Activated CD4-positive, alpha-beta T cell treated with anti-CD3 and anti-CD28 coated beads for 4 hours (primary cell): ENCODE data around the gene SLC27A1.
"Not testable (repeated sequence)": the region's sequence is repeated elsewhere in the genome, so short reads cannot be mapped to it uniquely, and the experiment has no call there.

ENCODE experiments used
- DNase-seq, 2 donors: peaks; one replicate each; pipeline ENCODE4 v3.0.0-alpha.2; 2020

Gene SLC27A1

DNA sequence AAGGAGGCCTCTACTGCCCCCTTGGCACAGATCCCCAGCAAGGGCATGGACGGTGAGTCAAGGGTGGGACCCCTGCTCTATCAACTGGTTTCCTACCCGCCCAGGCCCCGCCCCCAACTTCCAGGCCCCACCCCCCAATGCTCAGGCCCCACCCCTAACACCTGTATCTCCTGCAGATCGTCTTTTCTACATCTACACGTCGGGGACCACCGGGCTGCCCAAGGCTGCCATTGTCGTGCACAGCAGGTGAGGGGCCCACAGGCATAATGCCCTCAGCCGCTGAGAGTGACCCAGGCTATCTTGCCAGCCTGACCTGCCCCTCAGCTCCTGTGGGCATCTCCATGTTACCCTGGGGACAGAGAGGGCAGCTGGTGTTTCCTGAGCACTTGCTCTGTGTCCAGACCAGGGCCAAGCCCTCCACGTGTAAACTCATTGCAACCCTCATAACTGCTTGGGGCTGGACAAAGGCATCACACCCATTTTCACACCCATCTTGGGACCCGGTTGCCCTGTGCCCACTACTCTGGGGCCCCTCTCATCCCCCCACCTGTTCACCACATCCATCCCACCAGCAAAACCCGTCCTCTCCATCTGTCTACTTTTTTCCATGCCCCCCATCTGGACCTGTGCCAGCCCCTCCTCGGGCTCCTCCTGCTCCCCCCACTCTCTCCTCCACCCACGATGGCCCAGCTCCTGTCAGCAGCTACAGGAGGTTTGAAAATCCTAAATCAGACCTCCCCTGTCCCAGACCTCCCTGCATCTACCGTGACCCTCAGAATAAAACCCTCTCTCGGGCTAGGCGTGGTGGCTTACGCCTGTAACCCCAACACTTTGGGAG is 17.2 kb downstream of the SLC27A1 start:
- DNase-seq: no peak

- DNase-seq: peak; percentile 72
Observed at GRCh38 chr19:17488593-17489391, 18.5 kb downstream of the SLC27A1 start.

GRCh38 chr19:17489392-17490030 is 19.2 kb downstream of the SLC27A1 start:
- no peak for DNase-seq

- no peak for DNase-seq
Observed at GRCh38 chr19:17490411-17490810, 20.1 kb downstream of the SLC27A1 start.

- no peak for DNase-seq
Observed at GRCh38 chr19:17491287-17491686, 21.0 kb downstream of the SLC27A1 start.

GRCh38 chr19:17495639-17496296 is 25.4 kb downstream of the SLC27A1 start:
- DNase-seq: no peak

DNA sequence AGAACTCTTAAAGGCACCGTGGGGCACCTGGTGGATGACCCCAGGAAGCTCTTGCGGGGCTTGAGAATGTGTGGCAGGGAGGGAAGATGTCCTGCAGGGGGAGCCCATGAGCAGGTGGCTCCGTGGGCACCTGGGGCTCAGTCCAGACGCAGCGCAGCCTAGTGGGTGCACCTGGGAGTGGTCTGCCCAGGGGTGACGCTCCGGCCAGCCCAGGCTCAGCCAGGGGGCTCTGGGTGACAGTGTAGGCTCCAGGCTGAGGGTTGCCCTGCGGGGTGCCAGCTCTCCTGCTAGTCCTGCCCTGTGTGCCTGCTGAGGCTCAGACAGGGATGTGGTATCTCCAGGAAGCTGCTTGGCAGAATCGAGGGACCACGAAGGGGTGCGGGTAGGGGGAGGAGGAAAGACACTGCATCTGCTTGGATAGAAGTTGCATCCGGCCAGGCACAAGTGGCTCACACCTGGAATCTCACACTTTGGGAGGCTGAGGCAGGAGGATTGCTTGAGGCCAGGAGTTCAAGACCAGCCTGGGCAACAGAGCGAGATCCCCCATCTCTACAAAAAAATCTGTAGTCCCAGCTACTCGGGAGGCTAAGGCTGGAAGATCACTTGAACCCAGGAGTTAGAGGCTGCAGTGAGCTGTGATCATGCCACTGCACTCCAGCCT is 26.1 kb downstream of the SLC27A1 start:
- peak; percentile 71 to 75 for DNase-seq

DNA sequence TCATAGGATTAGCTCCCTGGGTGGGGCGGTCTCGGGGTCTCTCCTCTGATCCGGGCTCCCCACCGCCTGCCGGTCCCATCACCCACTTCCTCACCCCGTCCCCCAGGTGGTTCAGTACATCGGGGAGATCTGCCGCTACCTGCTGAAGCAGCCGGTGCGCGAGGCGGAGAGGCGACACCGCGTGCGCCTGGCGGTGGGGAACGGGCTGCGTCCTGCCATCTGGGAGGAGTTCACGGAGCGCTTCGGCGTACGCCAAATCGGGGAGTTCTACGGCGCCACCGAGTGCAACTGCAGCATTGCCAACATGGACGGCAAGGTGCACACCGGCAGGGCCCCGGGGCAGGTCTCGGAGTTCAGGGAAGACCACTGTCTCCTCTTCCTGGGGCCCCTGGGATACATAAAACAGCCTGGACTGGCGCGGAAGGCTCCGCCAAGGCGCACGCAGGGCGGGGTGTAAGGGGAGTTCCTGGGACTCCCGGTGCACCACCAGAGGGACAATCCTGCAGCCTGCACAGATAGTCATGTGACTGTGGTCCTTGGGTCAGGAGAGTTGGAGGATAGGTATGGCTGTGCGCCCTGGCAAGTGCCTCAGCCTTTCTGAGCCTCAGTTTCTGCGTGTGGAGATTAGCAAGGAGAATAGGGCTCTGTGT is 26.9 kb downstream of the SLC27A1 start:
- no peak for DNase-seq

DNA sequence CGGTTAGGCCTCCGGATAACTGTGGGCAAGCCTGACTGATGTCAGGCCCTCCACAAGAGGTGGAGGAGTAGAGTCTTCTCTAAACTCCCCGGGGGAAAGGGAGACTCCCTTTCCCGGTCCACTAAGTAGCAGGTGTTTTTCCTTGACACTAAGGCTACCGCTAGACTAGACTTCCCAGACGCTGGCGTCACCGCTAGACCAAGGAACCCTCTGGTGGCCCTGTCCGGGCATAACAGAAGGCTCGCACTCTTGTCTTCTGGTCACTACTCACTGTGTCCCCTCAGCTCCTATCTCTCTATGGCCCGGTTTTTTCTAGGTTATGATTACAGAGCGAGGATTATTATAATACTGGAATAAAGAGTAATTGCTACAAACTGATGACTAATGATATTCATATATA is 28.7 kb downstream of the SLC27A1 start:
- DNase-seq: not testable (repeated sequence)

DNA sequence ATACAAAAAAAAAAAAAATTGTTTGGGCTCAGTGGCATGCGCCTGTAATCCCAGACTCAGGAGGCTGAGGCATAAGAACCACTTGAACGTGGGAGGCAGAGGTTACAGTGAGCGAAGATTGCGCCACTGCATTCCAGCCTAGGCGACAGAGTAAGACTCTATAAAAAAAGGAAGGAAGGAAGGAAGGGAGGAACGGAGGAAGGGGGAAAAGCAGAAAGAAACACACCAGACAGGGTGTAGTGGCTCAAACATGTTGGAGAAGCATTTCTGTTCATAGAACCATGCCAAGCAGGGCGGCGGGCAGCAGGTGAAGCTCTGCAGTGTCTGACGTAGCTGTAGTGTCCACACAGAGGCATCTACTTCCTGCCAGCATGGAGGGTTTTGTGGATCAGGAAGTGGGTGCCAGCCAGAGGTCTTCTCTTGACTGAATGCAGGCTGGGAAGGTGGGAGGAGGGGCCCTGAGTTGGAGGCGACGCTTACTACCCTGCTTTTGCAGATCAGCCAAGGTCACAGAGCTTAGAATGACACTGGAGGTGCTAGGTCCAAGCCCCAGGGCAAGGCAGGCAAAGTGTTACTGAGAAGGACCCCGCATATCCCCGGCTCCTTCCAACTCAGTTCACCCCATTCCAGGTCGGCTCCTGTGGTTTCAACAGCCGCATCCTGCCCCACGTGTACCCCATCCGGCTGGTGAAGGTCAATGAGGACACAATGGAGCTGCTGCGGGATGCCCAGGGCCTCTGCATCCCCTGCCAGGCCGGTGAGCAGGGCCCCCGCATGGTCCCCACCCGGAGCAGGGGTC is 29.5 kb downstream of the SLC27A1 start:
- DNase-seq: no peak

DNA sequence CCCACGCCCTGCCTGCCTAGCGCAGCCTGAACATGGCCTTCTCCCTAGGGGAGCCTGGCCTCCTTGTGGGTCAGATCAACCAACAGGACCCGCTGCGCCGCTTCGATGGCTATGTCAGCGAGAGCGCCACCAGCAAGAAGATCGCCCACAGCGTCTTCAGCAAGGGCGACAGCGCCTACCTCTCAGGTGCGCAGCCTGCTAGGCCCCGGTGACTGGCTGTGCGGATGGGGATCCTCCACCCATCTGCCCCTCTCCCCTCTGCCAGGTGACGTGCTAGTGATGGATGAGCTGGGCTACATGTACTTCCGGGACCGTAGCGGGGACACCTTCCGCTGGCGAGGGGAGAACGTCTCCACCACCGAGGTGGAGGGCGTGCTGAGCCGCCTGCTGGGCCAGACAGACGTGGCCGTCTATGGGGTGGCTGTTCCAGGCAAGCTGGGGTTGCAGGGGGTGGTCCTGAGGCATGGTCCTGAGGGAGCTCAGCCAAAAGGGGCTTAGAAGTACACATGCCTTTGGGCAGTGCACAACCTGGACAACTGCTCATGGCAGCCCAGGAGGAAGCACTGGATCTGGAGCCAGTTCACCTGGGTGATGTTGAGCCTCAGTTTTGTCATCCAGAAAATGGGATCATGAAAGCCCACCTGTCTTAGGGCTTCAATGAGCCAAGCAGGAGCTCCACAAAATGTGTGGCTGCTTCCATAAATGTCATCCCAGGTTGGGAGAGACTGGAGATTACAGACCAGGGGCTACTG is 30.3 kb downstream of the SLC27A1 start:
- no peak for DNase-seq

DNA sequence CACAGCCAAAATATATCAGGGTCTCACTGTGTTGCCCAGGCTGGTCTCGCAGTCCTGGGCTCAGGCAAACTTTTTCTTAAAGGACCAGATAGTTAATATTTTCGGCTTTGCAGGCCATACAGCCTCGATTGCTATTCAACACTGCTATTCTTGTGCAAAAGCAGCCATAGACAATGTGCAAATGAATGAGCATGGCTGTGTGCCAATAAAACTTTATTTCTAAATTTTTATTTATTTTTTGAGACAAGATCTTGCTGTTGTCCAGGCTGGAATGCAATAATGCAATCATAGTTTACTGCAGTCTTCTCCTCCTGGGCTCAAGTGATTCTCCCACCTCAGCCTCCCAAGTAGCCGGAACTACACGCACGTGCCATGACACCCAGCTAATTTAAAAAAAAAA is 32.9 kb downstream of the SLC27A1 start:
- no peak for DNase-seq

- no peak for DNase-seq
Observed at GRCh38 chr19:17504030-17504429, 33.7 kb downstream of the SLC27A1 start.

- no peak for DNase-seq
Observed at GRCh38 chr19:17504456-17504855, 34.1 kb downstream of the SLC27A1 start.

- DNase-seq: no peak
Observed at GRCh38 chr19:17505223-17505622, 34.9 kb downstream of the SLC27A1 start.

DNA sequence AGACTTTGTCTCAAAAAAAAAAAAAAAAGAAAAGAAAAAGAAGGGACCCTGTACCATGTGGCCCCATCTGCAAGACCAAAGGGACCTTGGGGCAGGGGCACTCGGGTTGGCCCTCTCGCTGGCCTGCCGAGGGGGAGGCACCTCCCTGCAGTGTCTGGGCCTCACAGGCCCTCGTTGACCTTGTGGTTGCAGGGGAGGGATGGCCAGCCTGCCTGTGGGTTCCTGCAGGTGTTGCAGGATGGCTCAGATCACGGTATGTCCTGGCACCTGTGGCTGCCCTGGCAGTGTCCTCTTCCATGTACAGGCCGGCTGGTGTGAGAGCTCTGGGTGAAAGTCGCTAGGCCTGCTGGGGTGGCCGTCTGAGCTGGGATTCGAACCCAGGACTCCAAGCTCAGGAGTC is 36.4 kb downstream of the SLC27A1 start:
- DNase-seq: no peak

DNA sequence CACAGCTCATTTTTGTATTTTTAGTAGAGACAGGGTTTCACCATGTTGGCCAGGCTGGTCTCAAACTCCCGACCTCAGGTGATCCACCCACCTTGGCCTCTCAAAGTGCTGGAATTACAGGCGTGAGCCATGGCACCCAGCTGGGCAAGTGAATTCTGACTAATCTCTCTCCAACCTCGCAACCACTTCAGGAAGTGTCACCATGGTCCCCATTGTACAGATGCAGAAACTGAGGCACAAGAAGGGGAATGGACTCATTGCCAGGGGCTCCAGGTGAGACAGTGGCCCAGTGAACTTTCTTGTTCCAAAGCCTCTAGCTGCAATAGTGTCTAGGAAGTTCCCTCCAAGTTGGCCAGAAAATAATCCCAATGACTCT is 38.2 kb downstream of the SLC27A1 start:
- not testable (repeated sequence) for DNase-seq

DNA sequence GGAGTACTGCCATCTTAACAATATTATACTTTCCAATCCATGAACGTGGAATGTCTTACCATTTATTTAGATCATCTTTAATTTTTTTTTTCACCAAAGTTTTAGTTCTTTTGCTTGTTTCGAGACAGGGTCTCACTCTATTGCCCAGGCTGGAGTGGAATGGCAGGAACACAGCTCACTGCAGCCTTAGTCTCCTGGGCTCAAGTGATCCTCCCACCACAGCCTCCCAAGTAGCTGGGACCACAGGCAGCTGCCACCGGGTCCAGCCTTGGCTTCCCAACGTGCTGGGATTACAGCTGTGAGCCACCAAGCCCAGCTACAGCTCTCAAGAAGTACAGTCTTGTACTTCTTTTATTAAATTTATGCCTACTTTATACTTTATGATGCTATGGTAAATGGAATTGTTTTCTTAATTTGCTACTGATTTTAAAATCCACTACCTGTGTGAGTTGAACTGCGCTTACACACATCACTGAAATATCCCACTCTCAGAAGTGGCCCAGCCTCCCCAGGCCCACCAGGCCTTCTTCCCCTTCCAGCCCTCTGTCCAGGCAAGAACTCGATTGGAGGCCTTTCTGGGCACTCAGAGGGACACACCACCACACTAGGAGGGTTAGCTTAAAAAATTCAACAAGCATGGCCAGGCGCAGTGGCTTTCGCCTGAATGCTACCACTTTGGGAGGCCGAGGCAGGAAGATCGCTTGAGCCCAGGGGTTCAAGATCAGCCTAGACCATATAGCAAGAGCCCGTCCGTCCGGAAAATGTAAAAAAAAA is 40.1 kb downstream of the SLC27A1 start:
- DNase-seq: no peak

DNA sequence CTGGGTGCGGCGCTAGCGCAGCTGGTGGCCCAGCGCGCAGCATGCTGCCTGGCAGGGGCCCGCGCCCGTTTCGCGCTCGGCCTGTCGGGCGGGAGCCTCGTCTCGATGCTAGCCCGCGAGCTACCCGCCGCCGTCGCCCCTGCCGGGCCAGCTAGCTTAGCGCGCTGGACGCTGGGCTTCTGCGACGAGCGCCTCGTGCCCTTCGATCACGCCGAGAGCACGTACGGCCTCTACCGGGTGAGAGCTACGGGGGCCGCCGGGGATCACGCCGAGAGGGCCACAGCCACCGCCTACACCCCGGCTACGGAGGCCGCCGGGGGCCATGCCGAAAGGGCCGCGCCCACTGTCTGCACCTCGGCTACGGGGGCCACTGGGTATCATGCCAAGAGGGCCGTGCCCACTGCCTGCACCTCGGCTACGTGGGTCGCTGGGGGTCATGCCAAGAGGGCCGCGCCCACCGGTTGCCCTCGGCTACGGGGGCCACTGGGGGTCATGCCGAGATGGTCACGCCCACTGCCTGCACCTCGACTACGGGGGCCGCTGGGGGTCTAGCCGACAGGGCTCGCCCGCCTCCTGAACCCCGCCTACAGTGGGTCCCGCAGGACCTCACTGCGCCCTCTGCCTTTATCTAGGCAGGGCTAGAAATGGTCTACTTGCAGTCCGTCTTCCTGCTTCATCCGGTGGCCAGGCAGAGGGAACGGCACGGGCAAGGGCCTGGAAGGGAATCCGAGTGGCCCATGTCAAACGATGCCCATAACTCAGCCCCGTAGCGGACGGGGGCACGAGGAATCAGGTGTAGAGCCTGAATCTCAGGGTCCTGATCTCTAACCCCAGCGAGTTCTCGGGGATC is 41.6 kb downstream of the SLC27A1 start:
- DNase-seq: peak; percentile 79 to 84
